SK-N-SH (cell line): ENCODE results near the gene UCN2. TPM values are rescaled to one million over a fixed set of nuclear protein-coding genes. Genes with fewer than 3 reads are reported as not detected.

ENCODE experiments used
- CTCF ChIA-PET: fragments of 300-600, 350-600 bp; formaldehyde crosslinking; extraction: SDS; loops from one replicate; lab custom pipeline; 2021; lab: Yijun Ruan, JAX
- POLR2A ChIA-PET: fragments of 350-600 bp; sonication (Branson Sonifier 250); formaldehyde crosslinking; extraction: SDS; loops from one replicate; lab custom pipeline; 2020; ENCODE audit warnings: antibody characterized with exemption, inconsistent platforms; lab: Yijun Ruan, JAX
- DNase-seq: peaks from one replicate; pipeline ENCODE4 v3.0.0; 2012
- H2AFZ ChIP-seq: fragments of 200-600 bp; sonication (generic); 2 replicates; pipeline ENCODE4 v1.8.1; 2016; ENCODE audit warnings: antibody characterized with exemption, mild to moderate bottlenecking, low read depth
- H3F3A ChIP-seq: fragments of 200-600 bp; sonication (generic); replicated peaks from 2 replicates; pipeline ENCODE3; 2016; ENCODE audit warnings: antibody characterized with exemption, mild to moderate bottlenecking; ENCODE audit not compliant: insufficient read depth
- H3K27ac ChIP-seq, 2 experiments: fragments of 200-500 bp in 1 of 2; fragments of 200-600 bp in 1 of 2; sonication (Bioruptor generic) in 1 of 2; sonication (generic), shearing (Covaris generic) in 1 of 2; 2 replicates each; pipeline versions ENCODE4 v1.5.1 to v1.6.1; 2014 to 2016; ENCODE audit warnings: low read depth in 2 of 2, inconsistent platforms in 1 of 2, low read length in 1 of 2, mild to moderate bottlenecking in 1 of 2, mixed read lengths in 1 of 2
- H3K27me3 ChIP-seq: fragments of 200-600 bp; sonication (generic), shearing (Covaris generic); 2 replicates; pipeline ENCODE4 v1.6.1; 2016; ENCODE audit warnings: mixed run types; ENCODE audit not compliant: insufficient read depth
- H3K36me3 ChIP-seq, 2 experiments: fragments of 200-500 bp in 1 of 2; fragments of 200-600 bp in 1 of 2; sonication (Bioruptor generic) in 1 of 2; sonication (generic) in 1 of 2; replicated peaks in 1 of 2; 2 replicates each; pipeline versions ENCODE3 to v1.5.1; 2014 to 2016; ENCODE audit warnings: low read length in 1 of 2, mild to moderate bottlenecking in 1 of 2; ENCODE audit not compliant: insufficient read depth in 2 of 2, control insufficient read depth in 1 of 2
- H3K4me1 ChIP-seq, 2 experiments: fragments of 200-500 bp in 1 of 2; fragments of 200-600 bp in 1 of 2; sonication (Bioruptor generic) in 1 of 2; sonication (generic), shearing (Covaris generic) in 1 of 2; 2 replicates each; pipeline versions ENCODE4 v1.5.1 to v1.6.1; 2014 to 2016; ENCODE audit warnings: low read depth in 1 of 2, low read length in 1 of 2, mixed run types in 1 of 2; ENCODE audit not compliant: insufficient read depth in 2 of 2, control insufficient read depth in 1 of 2
- H3K4me2 ChIP-seq: fragments of 200-600 bp; sonication (generic), shearing (Covaris generic); 2 replicates; pipeline ENCODE4 v1.6.1; 2017; ENCODE audit warnings: mixed run types
- H3K4me3 ChIP-seq, 2 experiments: fragments of 200-500 bp in 1 of 2; fragments of 200-600 bp in 1 of 2; sonication (Bioruptor generic) in 1 of 2; sonication (generic), shearing (Covaris generic) in 1 of 2; 2 replicates each; pipeline versions ENCODE4 v1.5.1 to v1.8.1; 2014 to 2016; ENCODE audit warnings: low read depth in 2 of 2, inconsistent platforms in 1 of 2, low read length in 1 of 2, mild to moderate bottlenecking in 1 of 2, mixed read lengths in 1 of 2, moderate library complexity in 1 of 2
- H3K79me2 ChIP-seq: fragments of 200-600 bp; sonication (generic); 2 replicates; pipeline ENCODE4 v1.8.1; 2017; ENCODE audit warnings: mild to moderate bottlenecking; ENCODE audit not compliant: insufficient read depth
- H3K9ac ChIP-seq: fragments of 200-600 bp; sonication (generic); 2 replicates; pipeline ENCODE4 v1.6.1; 2017; ENCODE audit warnings: mixed run types
- H3K9me2 ChIP-seq: fragments of 200-600 bp; sonication (generic); 2 replicates; pipeline ENCODE4 v1.6.1; 2017; ENCODE audit warnings: mixed run types
- H3K9me3 ChIP-seq: fragments of 200-600 bp; sonication (generic); 2 replicates; pipeline ENCODE4 v1.6.1; 2017; ENCODE audit warnings: mixed run types, mild to moderate bottlenecking, moderate library complexity
- H4K20me1 ChIP-seq: fragments of 200-600 bp; sonication (generic); 2 replicates; pipeline ENCODE4 v1.6.1; 2017; ENCODE audit warnings: mild to moderate bottlenecking, mixed run types; ENCODE audit not compliant: insufficient read depth
- CHD2 ChIP-seq: fragments of 150-350 bp; IDR thresholded peaks from 2 replicates; pipeline ENCODE4 v1.6.1; 2018; ENCODE audit warnings: low read length; ENCODE audit not compliant: partially characterized antibody
- CTCF ChIP-seq: fragments of 200-600 bp; sonication (generic); IDR thresholded peaks from 2 replicates; pipeline ENCODE4 v1.6.1; 2017; ENCODE audit warnings: antibody characterized with exemption, mild to moderate bottlenecking, moderate library complexity
- ELF1 ChIP-seq: IDR thresholded peaks from 2 replicates; pipeline ENCODE4 v1.4.0; 2012
- IRF3 ChIP-seq: fragments of 150-350 bp; IDR thresholded peaks from 2 replicates; pipeline ENCODE4 v1.6.1; 2016; ENCODE audit warnings: mild to moderate bottlenecking, low read depth, low read length
- MEF2A ChIP-seq: IDR thresholded peaks from 2 replicates; pipeline ENCODE4 v1.4.0; 2012; ENCODE audit warnings: low read depth, borderline replicate concordance
- MXI1 ChIP-seq: IDR thresholded peaks from 2 replicates; pipeline ENCODE4 v1.6.1; 2012; ENCODE audit warnings: mild to moderate bottlenecking, low read depth, low read length, improper control_type of control experiment
- NRF1 ChIP-seq: IDR thresholded peaks from 2 replicates; pipeline ENCODE4 v1.6.1; 2012; ENCODE audit warnings: low read depth, mild to moderate bottlenecking, low read length
- RFX5 ChIP-seq: IDR thresholded peaks from 2 replicates; pipeline ENCODE4 v1.6.1; 2012; ENCODE audit warnings: mild to moderate bottlenecking, improper control_type of control experiment, low read length
- RXRA ChIP-seq: IDR thresholded peaks from 2 replicates; pipeline ENCODE4 v1.4.0; 2012; ENCODE audit warnings: low read depth, mild to moderate bottlenecking, borderline replicate concordance
- TEAD4 ChIP-seq: IDR thresholded peaks from 2 replicates; pipeline ENCODE4 v1.4.0; 2012; ENCODE audit warnings: mild to moderate bottlenecking, borderline replicate concordance; ENCODE audit not compliant: insufficient read depth
- USF1 ChIP-seq: IDR thresholded peaks from 2 replicates; pipeline ENCODE4 v1.4.0; 2012; ENCODE audit warnings: low read depth, borderline replicate concordance
- WGBS: methylation state at CpG from one replicate; pipeline ENCODE4 v1.1.6; 2017; ENCODE audit warnings: low lambda C conversion rate; 5-methylcytosine and 5-hydroxymethylcytosine counted together
- polyA plus RNA-seq, 3 experiments: library from polyadenylated mRNA; depleted of rRNA; stranded (reverse); fragments of >200 nt; gene quantifications; 2 replicates each; pipeline ENCODE4 v1.2.3, GENCODE V29; 2012
- TF ChIP-seq, protein P1 (sequence below): IDR thresholded peaks from 2 replicates; pipeline ENCODE4; 2012

The UCN2 gene
- polyA plus RNA-seq, 1 of the 3 experiments (the other 2 are of a cell fraction), result 0.69 TPM

DNA sequence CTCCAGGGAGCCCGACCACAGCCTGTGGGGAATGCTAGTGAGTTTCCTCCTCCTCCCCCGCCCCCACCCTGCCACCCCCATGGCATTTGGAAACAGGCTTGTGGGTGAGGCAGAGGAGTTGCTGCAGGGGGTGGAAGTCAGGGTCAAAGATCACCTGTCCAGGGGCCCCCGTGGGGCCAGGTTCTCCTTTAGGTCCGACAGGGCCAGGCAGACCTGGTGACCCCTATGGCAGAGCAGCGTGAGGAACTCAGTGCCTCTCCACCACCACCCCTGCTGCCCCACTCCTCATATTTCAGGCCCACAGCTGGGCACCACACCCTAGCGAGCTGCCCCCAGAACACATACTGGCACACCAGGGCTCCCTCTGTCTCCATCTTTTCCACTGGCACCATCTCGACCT, 8.9 kb upstream of the UCN2 start:
- Histone ChIP-seq H3K27ac (no peak overlapping the region), H3K9me2 (no peaks in the 10 kb centered on the region), H3K4me2 (no peak overlapping the region), H3K9me3 (no peaks in the 10 kb centered on the region), H3K4me1 (no peaks in the 10 kb centered on the region), H3K36me3 (no peaks in the 10 kb centered on the region), H3K4me3 (no peak overlapping the region), H3K27me3 (no peaks in the 10 kb centered on the region), H3F3A (no peaks in the 10 kb centered on the region), H3K9ac (no peak overlapping the region), H4K20me1 (no peaks in the 10 kb centered on the region), H3K79me2 (no peaks in the 10 kb centered on the region), H2AFZ (no peak overlapping the region)
- 87% methylated on average over 6 of the region's 7 CpGs for WGBS
- POLR2A ChIA-PET, result no interaction called here
- CTCF ChIA-PET, result interaction anchor here (1.3 to 1.5 kb wide), 2 partner anchors 15 to 63 kb away, joined by 4 to 5 read pairs; partner anchors contain the start of gene SLC26A6
- no peak for TF ChIP-seq RFX5
- TF ChIP-seq CTCF, result no peak
- no peak for DNase-seq

GRCh38 chr3:48571938-48572337, 8.4 kb upstream of the UCN2 start:
- whole genome bisulfite sequencing, result 86% methylated on average over 4 of the region's 12 CpGs
- POLR2A ChIA-PET, result no interaction called here
- no peaks in the 10 kb centered on the region for H3K36me3 ChIP-seq

GRCh38 chr3:48569808-48570450, 6.3 kb upstream of the UCN2 start:
- Histone ChIP-seq H3F3A (peaks cover 3% of the 10 kb centered on the region), H3K4me3 (no peak overlapping the region), H4K20me1 (no peaks in the 10 kb centered on the region), H2AFZ (no peak overlapping the region), H3K36me3 (no peaks in the 10 kb centered on the region), H3K27ac (no peak overlapping the region), H3K9me2 (no peaks in the 10 kb centered on the region), H3K79me2 (no peaks in the 10 kb centered on the region), H3K9me3 (no peaks in the 10 kb centered on the region), H3K4me1 (peaks cover 13 to 17% of the 10 kb centered on the region in 2 experiments; a peak in 2 of 4 replicates), H3K9ac (no peak overlapping the region), H3K27me3 (no peaks in the 10 kb centered on the region), H3K4me2 (no peak overlapping the region)
- 90% methylated on average over 10 of the region's 18 CpGs for WGBS
- TF ChIP-seq CHD2, result no peak
- no peak for TF ChIP-seq NRF1
- TF ChIP-seq MEF2A, result no peak
- no peak for TF ChIP-seq IRF3
- no peak for TF ChIP-seq USF1
- TF ChIP-seq, protein P1, sequence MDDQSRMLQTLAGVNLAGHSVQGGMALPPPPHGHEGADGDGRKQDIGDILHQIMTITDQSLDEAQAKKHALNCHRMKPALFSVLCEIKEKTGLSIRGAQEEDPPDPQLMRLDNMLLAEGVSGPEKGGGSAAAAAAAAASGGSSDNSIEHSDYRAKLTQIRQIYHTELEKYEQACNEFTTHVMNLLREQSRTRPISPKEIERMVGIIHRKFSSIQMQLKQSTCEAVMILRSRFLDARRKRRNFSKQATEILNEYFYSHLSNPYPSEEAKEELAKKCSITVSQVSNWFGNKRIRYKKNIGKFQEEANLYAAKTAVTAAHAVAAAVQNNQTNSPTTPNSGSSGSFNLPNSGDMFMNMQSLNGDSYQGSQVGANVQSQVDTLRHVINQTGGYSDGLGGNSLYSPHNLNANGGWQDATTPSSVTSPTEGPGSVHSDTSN, result no peak
- no peak for TF ChIP-seq ELF1
- TF ChIP-seq TEAD4, result no peak
- ChIA-PET POLR2A (no interaction called here), CTCF (no interaction called here)
- DNase-seq, result no peak

More at GRCh38 chr3:48571938-48572337, 8.4 kb upstream of the UCN2 start:
- no peak overlapping the region for H3K4me2 ChIP-seq
- no peak overlapping the region for H3K9ac ChIP-seq
- H3K4me3 ChIP-seq, result no peak overlapping the region
- H3K79me2 ChIP-seq, result no peaks in the 10 kb centered on the region
- H3K9me2 ChIP-seq, result no peaks in the 10 kb centered on the region
- CTCF ChIA-PET, result interaction anchor here (1.3 kb wide), 1 partner anchor 64 kb away, joined by 4 read pairs; the partner anchor contains the start of gene SLC26A6
- no peaks in the 10 kb centered on the region for H3K4me1 ChIP-seq
- DNase-seq, result no peak
- no peak overlapping the region for H3K27ac ChIP-seq
- no peaks in the 10 kb centered on the region for H3F3A ChIP-seq
- no peaks in the 10 kb centered on the region for H4K20me1 ChIP-seq
- H3K9me3 ChIP-seq, result no peaks in the 10 kb centered on the region
- TF ChIP-seq RFX5 (no peak), MXI1 (no peak), TEAD4 (no peak), RXRA (no peak)
- TF ChIP-seq, all 33 proteins: peak for 0
- H3K27me3 ChIP-seq, result no peaks in the 10 kb centered on the region
- no peak overlapping the region for H2AFZ ChIP-seq
